OCI-LY3 (cell line): Measurements from ENCODE around the gene ASB6.
A peak's percentile ranks its signal among the peaks of the same experiment; 100 is the strongest.

ENCODE experiments used
- H2AFZ ChIP-seq: fragments of 200-600, 300-600 bp; shearing (Covaris generic); 2 replicates; pipeline ENCODE4 v1.6.0; 2014; ENCODE audit warnings: antibody characterized with exemption, low read depth, low read length
- H3K27ac ChIP-seq: fragments of 200-600, 300-600 bp; sonication (generic); 2 replicates; pipeline ENCODE4 v1.5.1; 2014; ENCODE audit warnings: mild to moderate bottlenecking, low read length, moderate library complexity, mixed read lengths
- H3K27me3 ChIP-seq: fragments of 200-600, 300-600 bp; sonication (generic); 2 replicates; pipeline ENCODE4 v1.6.1; 2014; ENCODE audit warnings: low read depth, low read length, mixed read lengths
- H3K36me3 ChIP-seq: fragments of 200-600, 300-600 bp; sonication (generic); replicated peaks from 2 replicates; pipeline ENCODE3; 2014; ENCODE audit warnings: low read depth, low read length, mixed read lengths
- H3K4me1 ChIP-seq: fragments of 300-600, 200-600 bp; sonication (generic); 2 replicates; pipeline ENCODE4 v1.6.1; 2014; ENCODE audit warnings: low read length, mixed read lengths
- H3K4me2 ChIP-seq: fragments of 200-600, 300-600 bp; sonication (generic); 2 replicates; pipeline ENCODE4 v1.6.1; 2014; ENCODE audit warnings: low read length, mixed read lengths
- H3K4me3 ChIP-seq: fragments of 300-600, 200-600 bp; sonication (generic); 2 replicates; pipeline ENCODE4 v1.5.1; 2014; ENCODE audit warnings: antibody characterized with exemption, mild to moderate bottlenecking, low read length, moderate library complexity
- H3K79me2 ChIP-seq: fragments of 300-600, 200-600 bp; shearing (Covaris generic); 2 replicates; pipeline ENCODE4 v1.6.1; 2014; ENCODE audit warnings: mild to moderate bottlenecking, low read length, mixed read lengths
- H3K9ac ChIP-seq: fragments of 300-600, 200-600 bp; shearing (Covaris generic); 2 replicates; pipeline ENCODE4 v1.6.0; 2014; ENCODE audit warnings: mild to moderate bottlenecking, low read length, moderate library complexity
- H3K9me3 ChIP-seq: fragments of 200-600, 300-600 bp; shearing (Covaris generic); 2 replicates; pipeline ENCODE4 v1.6.1; 2014; ENCODE audit warnings: low read length, mixed read lengths; ENCODE audit not compliant: insufficient read depth
- H4K20me1 ChIP-seq: fragments of 200-600, 300-600 bp; sonication (generic); 2 replicates; pipeline ENCODE4 v1.6.1; 2016; ENCODE audit warnings: low read length, mixed read lengths; ENCODE audit not compliant: insufficient read depth
- EZH2phosphoT487 ChIP-seq: fragments of 200-600 bp; shearing (Covaris generic); IDR thresholded peaks from 2 replicates; pipeline ENCODE4 v1.6.1; 2018; ENCODE audit warnings: antibody characterized with exemption, mixed run types, low read depth
- TF ChIP-seq, protein P1 (sequence below): fragments of 200-600, 300-600 bp; sonication (generic); IDR thresholded peaks from 2 replicates; pipeline ENCODE4 v1.5.1; 2014; ENCODE audit warnings: antibody characterized with exemption, low read length, low read depth

Gene ASB6

DNA sequence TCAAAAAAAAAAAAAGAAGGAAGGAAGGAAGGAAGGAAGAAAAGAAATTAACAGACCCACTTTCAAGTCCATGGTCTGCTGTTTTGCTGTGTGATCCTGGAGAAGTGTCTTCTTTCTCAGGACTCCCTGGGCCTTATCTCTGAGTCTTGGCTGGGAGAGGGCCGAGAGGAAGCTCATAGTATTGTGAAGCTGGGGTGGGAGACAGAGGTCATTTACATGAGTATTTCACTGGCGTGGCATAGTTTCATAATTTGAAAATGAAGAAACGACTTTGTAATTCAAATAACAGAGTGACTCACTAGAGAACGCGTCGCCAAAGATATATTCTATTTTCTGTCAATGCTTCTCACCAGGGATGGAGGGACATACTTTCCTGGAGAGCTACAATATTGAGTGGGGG lies 18.6 kb downstream of the ASB6 start:
- Histone ChIP-seq H3K9me3 (no peaks in the 10 kb centered on the region), H3K4me1 (peaks cover 29% of the 10 kb centered on the region), H3K4me2 (no peak overlapping the region), H3K36me3 (peaks cover 9% of the 10 kb centered on the region), H3K9ac (no peak overlapping the region), H2AFZ (no peak overlapping the region), H3K79me2 (peaks cover 24% of the 10 kb centered on the region), H3K4me3 (no peak overlapping the region), H3K27me3 (no peaks in the 10 kb centered on the region; the same call in 1 of the 2 replicates), H4K20me1 (peaks cover 20% of the 10 kb centered on the region), H3K27ac (no peak overlapping the region)
- TF ChIP-seq, protein P1, sequence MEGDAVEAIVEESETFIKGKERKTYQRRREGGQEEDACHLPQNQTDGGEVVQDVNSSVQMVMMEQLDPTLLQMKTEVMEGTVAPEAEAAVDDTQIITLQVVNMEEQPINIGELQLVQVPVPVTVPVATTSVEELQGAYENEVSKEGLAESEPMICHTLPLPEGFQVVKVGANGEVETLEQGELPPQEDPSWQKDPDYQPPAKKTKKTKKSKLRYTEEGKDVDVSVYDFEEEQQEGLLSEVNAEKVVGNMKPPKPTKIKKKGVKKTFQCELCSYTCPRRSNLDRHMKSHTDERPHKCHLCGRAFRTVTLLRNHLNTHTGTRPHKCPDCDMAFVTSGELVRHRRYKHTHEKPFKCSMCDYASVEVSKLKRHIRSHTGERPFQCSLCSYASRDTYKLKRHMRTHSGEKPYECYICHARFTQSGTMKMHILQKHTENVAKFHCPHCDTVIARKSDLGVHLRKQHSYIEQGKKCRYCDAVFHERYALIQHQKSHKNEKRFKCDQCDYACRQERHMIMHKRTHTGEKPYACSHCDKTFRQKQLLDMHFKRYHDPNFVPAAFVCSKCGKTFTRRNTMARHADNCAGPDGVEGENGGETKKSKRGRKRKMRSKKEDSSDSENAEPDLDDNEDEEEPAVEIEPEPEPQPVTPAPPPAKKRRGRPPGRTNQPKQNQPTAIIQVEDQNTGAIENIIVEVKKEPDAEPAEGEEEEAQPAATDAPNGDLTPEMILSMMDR: no peak
- no peak for TF ChIP-seq EZH2phosphoT487

GRCh38 chr9:129620669-129621295 lies 21.2 kb downstream of the ASB6 start, which contains the start of gene C9orf50:
C9orf50 (minus strand) TSS chr9:129621101; CDS start chr9:129620574, 527 bp downstream.
- Histone ChIP-seq H3K9me3 (no peaks in the 10 kb centered on the region), H3K79me2 (no peaks in the 10 kb centered on the region), H3K4me2 (no peak within 1 kb of the TSS), H3K36me3 (no peaks in the 10 kb centered on the region), H3K27ac (no peak within 1 kb of the TSS), H3K9ac (no peak within 1 kb of the TSS), H2AFZ (no peak within 1 kb of the TSS), H3K4me1 (peaks cover 17% of the 10 kb centered on the region), H4K20me1 (no peaks in the 10 kb centered on the region), H3K27me3 (no peaks in the 10 kb centered on the region; the same call in 1 of the 2 replicates), H3K4me3 (no peak within 1 kb of the TSS)
- no peak for TF ChIP-seq EZH2phosphoT487
- TF ChIP-seq, protein P1: no peak

- H3K27ac ChIP-seq: no peak overlapping the region
- H3K79me2 ChIP-seq: no peaks in the 10 kb centered on the region
- no peak for TF ChIP-seq EZH2phosphoT487
- TF ChIP-seq, protein P1: no peak
- H3K36me3 ChIP-seq: no peaks in the 10 kb centered on the region
- peaks cover 12% of the 10 kb centered on the region for H3K4me1 ChIP-seq
- H3K4me3 ChIP-seq: no peak overlapping the region
- no peak overlapping the region for H3K4me2 ChIP-seq
- no peaks in the 10 kb centered on the region; the same call in 1 of the 2 replicates for H3K27me3 ChIP-seq
- no peaks in the 10 kb centered on the region for H3K9me3 ChIP-seq
- no peaks in the 10 kb centered on the region for H4K20me1 ChIP-seq
- H3K9ac ChIP-seq: no peak overlapping the region
- H2AFZ ChIP-seq: no peak overlapping the region
Measured at GRCh38 chr9:129619787-129620668, 21.9 kb downstream of the ASB6 start.

DNA sequence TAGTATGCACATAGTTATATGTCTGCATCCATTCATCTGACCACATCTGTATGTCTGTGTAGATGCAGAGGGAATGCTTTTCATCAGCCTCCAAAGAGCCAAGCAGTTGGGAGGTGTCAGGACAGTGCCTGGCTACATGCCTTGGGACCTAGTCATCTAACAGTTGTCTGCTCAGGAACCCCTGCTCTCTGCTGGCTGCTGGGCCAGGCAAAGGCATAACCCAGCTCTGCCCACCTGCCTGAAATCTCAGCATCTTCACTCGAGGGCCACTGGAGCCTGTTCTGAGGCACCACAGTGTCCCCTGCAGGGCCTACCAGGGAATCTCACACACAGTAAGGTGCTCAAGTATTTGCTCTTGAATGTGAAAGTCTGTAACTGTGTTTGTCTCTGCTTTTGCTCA lies 24.8 kb downstream of the ASB6 start:
- H3K4me1 ChIP-seq: no peaks in the 10 kb centered on the region
- H2AFZ ChIP-seq: no peak overlapping the region
- no peaks in the 10 kb centered on the region for H3K9me3 ChIP-seq
- H3K79me2 ChIP-seq: no peaks in the 10 kb centered on the region
- no peak overlapping the region for H3K4me2 ChIP-seq
- H3K9ac ChIP-seq: no peak overlapping the region
- no peaks in the 10 kb centered on the region for H4K20me1 ChIP-seq
- TF ChIP-seq, protein P1: peak; percentile 59
- no peak for TF ChIP-seq EZH2phosphoT487
- H3K27me3 ChIP-seq: peaks cover 2% of the 10 kb centered on the region
- no peak overlapping the region for H3K4me3 ChIP-seq
- H3K27ac ChIP-seq: no peak overlapping the region
- no peaks in the 10 kb centered on the region for H3K36me3 ChIP-seq
